IMR-90 (cell line): ENCODE results near the gene SMIM26. TPM values are rescaled to one million over a fixed set of nuclear protein-coding genes. Genes with fewer than 3 reads are reported as not detected.

Experiments used
- ATAC-seq: fragments of 200-7000 bp; cut with Tn5 transposase; 2 replicates; pipeline ENCODE4 v1.9.1; 2020; ENCODE audit warnings: low read depth, mild to moderate bottlenecking, moderate library complexity
- BruUV-seq: library from RNA; stranded (reverse); fragments of 400-500 nt; replicated peaks from 2 replicates; lab custom pipeline; 2021; lab: Mats Ljungman, UMichigan
- CTCF ChIA-PET: fragments of 300-600 bp; formaldehyde crosslinking; extraction: SDS; loops from one replicate; lab custom pipeline; 2021; ENCODE audit warnings: antibody characterized with exemption; lab: Yijun Ruan, JAX
- POLR2A ChIA-PET: fragments of 300-600 bp; sonication (Branson Sonifier 250); formaldehyde crosslinking; loops from one replicate; lab custom pipeline; 2022; ENCODE audit warnings: antibody characterized with exemption; ENCODE audit not compliant: unreplicated experiment; lab: Charles Lee
- DNase-seq: peaks from one replicate; pipeline ENCODE4 v3.0.0; 2013
- H2AFZ ChIP-seq: replicated peaks from 2 replicates; pipeline ENCODE3; 2013; ENCODE audit warnings: low read length, mild to moderate bottlenecking; ENCODE audit not compliant: poor library complexity
- H2AK5ac ChIP-seq: 2 replicates; pipeline ENCODE4 v1.6.1; 2013; ENCODE audit warnings: low read depth, low read length, inconsistent platforms
- H2AK9ac ChIP-seq: replicated peaks from 2 replicates; pipeline ENCODE3; 2013; ENCODE audit warnings: mild to moderate bottlenecking, low read depth, low read length, moderate library complexity; ENCODE audit not compliant: poor library complexity
- H2BK120ac ChIP-seq: 2 replicates; pipeline ENCODE4 v1.6.1; 2013; ENCODE audit warnings: low read depth, low read length, inconsistent platforms
- H2BK15ac ChIP-seq: 3 replicates; pipeline ENCODE4 v1.6.1; 2013; ENCODE audit warnings: low read depth, low read length, inconsistent platforms
- H2BK20ac ChIP-seq: 2 replicates; pipeline ENCODE4 v1.6.1; 2013; ENCODE audit warnings: low read depth, mild to moderate bottlenecking, inconsistent platforms, low read length, moderate library complexity
- H2BK5ac ChIP-seq: 2 replicates; pipeline ENCODE4 v1.6.1; 2013; ENCODE audit warnings: mild to moderate bottlenecking, low read depth, low read length, inconsistent platforms; ENCODE audit not compliant: poor library complexity, severe bottlenecking
- H3K14ac ChIP-seq: replicated peaks from 2 replicates; pipeline ENCODE4 v1.6.1; 2013; ENCODE audit warnings: low read depth, low read length, inconsistent platforms
- H3K18ac ChIP-seq: 2 replicates; pipeline ENCODE4 v1.6.1; 2013; ENCODE audit warnings: low read depth, low read length, control low read depth
- H3K23ac ChIP-seq: 2 replicates; pipeline ENCODE4 v1.6.1; 2013; ENCODE audit warnings: low read depth, low read length, inconsistent platforms
- H3K27ac ChIP-seq: 2 replicates; pipeline ENCODE4 v1.5.1; 2013; ENCODE audit warnings: mild to moderate bottlenecking, control low read depth, low read length; ENCODE audit not compliant: insufficient read depth
- H3K27me3 ChIP-seq: 2 replicates; pipeline ENCODE4 v1.6.1; 2013; ENCODE audit warnings: low read length; ENCODE audit not compliant: control insufficient read depth, insufficient read depth
- H3K36me3 ChIP-seq: 2 replicates; pipeline ENCODE4 v1.6.1; 2013; ENCODE audit warnings: low read length, mixed read lengths; ENCODE audit not compliant: control insufficient read depth, insufficient read depth
- H3K4ac ChIP-seq: 2 replicates; pipeline ENCODE4 v1.6.1; 2013; ENCODE audit warnings: low read depth, low read length, inconsistent platforms
- H3K4me1 ChIP-seq: 2 replicates; pipeline ENCODE4 v1.6.1; 2013; ENCODE audit warnings: low read length, mixed read lengths; ENCODE audit not compliant: control insufficient read depth, insufficient read depth
- H3K4me2 ChIP-seq: 2 replicates; pipeline ENCODE4 v1.6.1; 2013; ENCODE audit warnings: low read depth, mild to moderate bottlenecking, control low read depth, low read length, moderate library complexity
- H3K4me3 ChIP-seq: 2 replicates; pipeline ENCODE4 v1.5.1; 2013; ENCODE audit warnings: low read depth, mild to moderate bottlenecking, control low read depth, low read length, moderate library complexity; ENCODE audit not compliant: insufficient read depth
- H3K56ac ChIP-seq: 2 replicates; pipeline ENCODE4 v1.6.1; 2013; ENCODE audit warnings: low read length, inconsistent platforms; ENCODE audit not compliant: insufficient read depth; ENCODE audit errors: extremely low read depth
- H3K79me1 ChIP-seq, 2 experiments: 2 replicates each; pipeline ENCODE4 v1.6.1; 2013; ENCODE audit warnings: low read length in 2 of 2, inconsistent platforms in 1 of 2, low read depth in 1 of 2
- H3K9ac ChIP-seq: 2 replicates; pipeline ENCODE4 v1.6.1; 2013; ENCODE audit warnings: low read depth, low read length, control low read depth
- H3K9me1 ChIP-seq: 2 replicates; pipeline ENCODE4 v1.6.1; 2013; ENCODE audit warnings: low read length, inconsistent platforms; ENCODE audit not compliant: insufficient read depth
- H3K9me3 ChIP-seq: 2 replicates; pipeline ENCODE4 v1.6.1; 2013; ENCODE audit warnings: low read length; ENCODE audit not compliant: control insufficient read depth, insufficient read depth
- H4K20me1 ChIP-seq: 2 replicates; pipeline ENCODE4 v1.6.1; 2013; ENCODE audit warnings: low read length, inconsistent platforms; ENCODE audit not compliant: insufficient read depth
- H4K5ac ChIP-seq: 2 replicates; pipeline ENCODE4 v1.6.1; 2013; ENCODE audit warnings: mild to moderate bottlenecking, low read depth, low read length, control low read depth
- H4K8ac ChIP-seq, 2 experiments: 2 replicates each; pipeline ENCODE4 v1.6.1; 2013; ENCODE audit warnings: low read depth in 2 of 2, low read length in 2 of 2, control low read depth in 1 of 2, inconsistent platforms in 1 of 2
- H4K91ac ChIP-seq: 2 replicates; pipeline ENCODE4 v1.6.1; 2013; ENCODE audit warnings: low read depth, low read length, inconsistent platforms; ENCODE audit not compliant: insufficient read depth
- BHLHE40 ChIP-seq: fragments of 150-350 bp; IDR thresholded peaks from 2 replicates; pipeline ENCODE4 v1.6.1; 2016; ENCODE audit warnings: mild to moderate bottlenecking, low read depth, low read length
- CEBPB ChIP-seq: IDR thresholded peaks from 2 replicates; pipeline ENCODE4 v1.6.1; 2012; ENCODE audit warnings: low read depth, low read length, improper control_type of control experiment
- CHD1 ChIP-seq: IDR thresholded peaks from 2 replicates; pipeline ENCODE4 v1.6.1; 2012; ENCODE audit warnings: low read depth, low read length, improper control_type of control experiment
- FOS ChIP-seq: fragments of 150-350 bp; IDR thresholded peaks from 2 replicates; pipeline ENCODE4 v1.6.1; 2016; ENCODE audit warnings: low read depth, low read length
- MAFK ChIP-seq: IDR thresholded peaks from 2 replicates; pipeline ENCODE4 v1.6.1; 2012; ENCODE audit warnings: low read depth, low read length, improper control_type of control experiment
- MAZ ChIP-seq: IDR thresholded peaks from 2 replicates; pipeline ENCODE4 v1.6.1; 2012; ENCODE audit warnings: low read depth, mild to moderate bottlenecking, low read length, improper control_type of control experiment, moderate library complexity, borderline replicate concordance
- MXI1 ChIP-seq: IDR thresholded peaks from 2 replicates; pipeline ENCODE4 v1.6.1; 2012; ENCODE audit warnings: low read depth, mild to moderate bottlenecking, low read length, moderate library complexity, borderline replicate concordance
- NFE2L2 ChIP-seq: fragments of 150-350 bp; IDR thresholded peaks from 2 replicates; pipeline ENCODE4 v1.6.1; 2016; ENCODE audit warnings: low read depth, mild to moderate bottlenecking, low read length
- POLR2A ChIP-seq: IDR thresholded peaks from 2 replicates; pipeline ENCODE4 v1.6.1; 2012; ENCODE audit warnings: mild to moderate bottlenecking, low read depth, low read length
- RAD21 ChIP-seq: IDR thresholded peaks from 2 replicates; pipeline ENCODE4 v1.6.1; 2012; ENCODE audit warnings: low read length, improper control_type of control experiment
- RCOR1 ChIP-seq: IDR thresholded peaks from 2 replicates; pipeline ENCODE4 v1.6.1; 2012; ENCODE audit warnings: mild to moderate bottlenecking, low read length, improper control_type of control experiment; ENCODE audit not compliant: insufficient replicate concordance
- RFX5 ChIP-seq: IDR thresholded peaks from 2 replicates; pipeline ENCODE4 v1.8.0; 2012; ENCODE audit warnings: low read depth, mild to moderate bottlenecking, low read length, moderate library complexity
- SMC3 ChIP-seq: fragments of 150-350 bp; IDR thresholded peaks from 2 replicates; pipeline ENCODE4 v1.6.1; 2016; ENCODE audit warnings: low read depth, mild to moderate bottlenecking, antibody characterized with exemption, low read length, moderate library complexity
- WGBS, 2 experiments: methylation state at CpG; one replicate each; pipeline versions ENCODE4 v1.1.5 to v1.1.7; 2013; ENCODE audit warnings: missing lambda C conversion rate in 2 of 2; ENCODE audit not compliant: insufficient read length in 1 of 2; ENCODE audit errors: extremely low coverage in 2 of 2; 5-methylcytosine and 5-hydroxymethylcytosine counted together
- dilution Hi-C: fragments of 300-500 bp; cut with HindIII; formaldehyde crosslinking; loops from one replicate; pipeline ENCODE4 v1.14.3; 2018; ENCODE audit warnings: low sequenced_read_pairs; ENCODE audit not compliant: unreplicated experiment
- in situ Hi-C: fragments of 300-500 bp; cut with MboI; formaldehyde crosslinking; loops from 3 replicates; pipeline ENCODE4 v1.14.3; 2019; ENCODE audit warnings: low sequenced_read_pairs, inconsistent platforms, mixed read lengths
- intact Hi-C: fragments of 100-400 bp; cut with micrococcal nuclease; formaldehyde crosslinking; loops from 2 replicates; pipeline ENCODE4 v1.10.0; 2022
- polyA plus RNA-seq, 3 experiments: library from polyadenylated mRNA; depleted of rRNA; stranded (reverse); fragments of >200 nt; gene quantifications; 2 replicates each; pipeline ENCODE4 v1.2.3, GENCODE V29; 2012; ENCODE audit warnings: low replicate concordance in 1 of 3
- total RNA-seq: library from RNA; depleted of rRNA; stranded (reverse); fragments of >200 nt; gene quantifications from 2 replicates; pipeline ENCODE4 v1.2.3, GENCODE V29; 2012
- TF ChIP-seq, protein P1 (sequence below): fragments of 150-350 bp; IDR thresholded peaks from 2 replicates; pipeline ENCODE4 v1.6.1; 2016; ENCODE audit warnings: low read depth, mild to moderate bottlenecking, low read length, moderate library complexity, borderline replicate concordance
- TF ChIP-seq, protein P2 (sequence below): fragments of 150-350 bp; IDR thresholded peaks from 2 replicates; pipeline ENCODE4 v1.6.1; 2017; ENCODE audit warnings: mild to moderate bottlenecking, antibody characterized with exemption, low read length, low read depth
- TF ChIP-seq, protein P3 (sequence below): conservative IDR thresholded peaks from 2 replicates; pipeline ENCODE4 v1.5.1; 2012; ENCODE audit warnings: mild to moderate bottlenecking, low read depth, low read length, improper control_type of control experiment

The SMIM26 gene
- total and polyA plus RNA-seq, 2 of the 4 experiments (the other 2 are of a cell fraction): 42.8 to 45.7 TPM

DNA sequence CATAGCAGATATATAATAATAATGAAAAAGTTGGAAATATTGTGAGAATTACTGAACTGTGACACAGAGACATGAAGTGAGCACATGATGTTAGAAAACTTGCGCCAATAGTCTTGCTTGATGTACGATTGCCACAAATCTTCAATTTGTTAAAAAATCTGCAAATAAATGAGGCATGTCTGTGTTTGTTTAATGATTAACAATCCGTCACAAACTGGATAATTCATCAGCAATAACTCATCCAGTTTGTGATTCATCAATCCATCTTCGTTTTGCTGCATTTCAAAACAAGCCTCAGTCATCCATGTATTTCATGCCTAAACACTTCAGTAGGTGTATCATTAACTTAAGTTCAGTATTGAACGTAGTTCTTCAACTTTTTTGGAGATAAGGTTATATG lies 25.5 kb upstream of the SMIM26 start:
- CTCF ChIA-PET: no interaction called here
- in situ Hi-C loops: loop anchor here (25.0 kb wide), 2 partner anchors 96 to 1496 kb away; no protein-coding TSS in a partner anchor
- Histone ChIP-seq H3K14ac (no peak overlapping the region), H4K8ac (no peak overlapping the region), H2AK5ac (no peak overlapping the region), H3K4me2 (no peak overlapping the region), H4K5ac (no peak overlapping the region), H3K4ac (no peak overlapping the region), H2BK15ac (no peak overlapping the region), H4K91ac (no peak overlapping the region), H3K23ac (no peak overlapping the region), H3K4me1 (no peaks in the 10 kb centered on the region), H3K36me3 (peaks cover 32% of the 10 kb centered on the region), H4K20me1 (no peaks in the 10 kb centered on the region), H3K9me1 (no peaks in the 10 kb centered on the region; the same call in 1 of the 2 replicates), H2BK5ac (no peak overlapping the region), H3K9ac (no peak overlapping the region), H2BK20ac (no peak overlapping the region), H3K27ac (no peak overlapping the region), H3K9me3 (no peaks in the 10 kb centered on the region), H2BK120ac (no peak overlapping the region), H3K27me3 (no peaks in the 10 kb centered on the region), H3K56ac (no peak overlapping the region), H2AK9ac (no peak overlapping the region), H3K18ac (no peak overlapping the region), H2AFZ (no peak overlapping the region), H3K79me1 (no peaks in the 10 kb centered on the region), H3K4me3 (no peak overlapping the region)
- POLR2A ChIA-PET: no interaction called here
- intact Hi-C loops: no loop called here
- ATAC-seq (no peak), DNase-seq (no peak)
- BruUV-seq: no TSS peak
- no CpG with 5 or more reads among the region's 5 CpGs for WGBS, 2 experiments
- dilution Hi-C loops: no loop called here
- TF ChIP-seq MXI1 (no peak), BHLHE40 (no peak), FOS (no peak), CEBPB (no peak), MAFK (no peak), RFX5 (no peak), MAZ (no peak), RCOR1 (no peak), SMC3 (no peak), NFE2L2 (no peak), POLR2A (no peak), RAD21 (no peak), CHD1 (no peak)
- TF ChIP-seq, protein P1, sequence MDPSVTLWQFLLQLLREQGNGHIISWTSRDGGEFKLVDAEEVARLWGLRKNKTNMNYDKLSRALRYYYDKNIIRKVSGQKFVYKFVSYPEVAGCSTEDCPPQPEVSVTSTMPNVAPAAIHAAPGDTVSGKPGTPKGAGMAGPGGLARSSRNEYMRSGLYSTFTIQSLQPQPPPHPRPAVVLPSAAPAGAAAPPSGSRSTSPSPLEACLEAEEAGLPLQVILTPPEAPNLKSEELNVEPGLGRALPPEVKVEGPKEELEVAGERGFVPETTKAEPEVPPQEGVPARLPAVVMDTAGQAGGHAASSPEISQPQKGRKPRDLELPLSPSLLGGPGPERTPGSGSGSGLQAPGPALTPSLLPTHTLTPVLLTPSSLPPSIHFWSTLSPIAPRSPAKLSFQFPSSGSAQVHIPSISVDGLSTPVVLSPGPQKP: no peak
- TF ChIP-seq, protein P2, sequence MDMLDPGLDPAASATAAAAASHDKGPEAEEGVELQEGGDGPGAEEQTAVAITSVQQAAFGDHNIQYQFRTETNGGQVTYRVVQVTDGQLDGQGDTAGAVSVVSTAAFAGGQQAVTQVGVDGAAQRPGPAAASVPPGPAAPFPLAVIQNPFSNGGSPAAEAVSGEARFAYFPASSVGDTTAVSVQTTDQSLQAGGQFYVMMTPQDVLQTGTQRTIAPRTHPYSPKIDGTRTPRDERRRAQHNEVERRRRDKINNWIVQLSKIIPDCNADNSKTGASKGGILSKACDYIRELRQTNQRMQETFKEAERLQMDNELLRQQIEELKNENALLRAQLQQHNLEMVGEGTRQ: no peak
- TF ChIP-seq, protein P3, sequence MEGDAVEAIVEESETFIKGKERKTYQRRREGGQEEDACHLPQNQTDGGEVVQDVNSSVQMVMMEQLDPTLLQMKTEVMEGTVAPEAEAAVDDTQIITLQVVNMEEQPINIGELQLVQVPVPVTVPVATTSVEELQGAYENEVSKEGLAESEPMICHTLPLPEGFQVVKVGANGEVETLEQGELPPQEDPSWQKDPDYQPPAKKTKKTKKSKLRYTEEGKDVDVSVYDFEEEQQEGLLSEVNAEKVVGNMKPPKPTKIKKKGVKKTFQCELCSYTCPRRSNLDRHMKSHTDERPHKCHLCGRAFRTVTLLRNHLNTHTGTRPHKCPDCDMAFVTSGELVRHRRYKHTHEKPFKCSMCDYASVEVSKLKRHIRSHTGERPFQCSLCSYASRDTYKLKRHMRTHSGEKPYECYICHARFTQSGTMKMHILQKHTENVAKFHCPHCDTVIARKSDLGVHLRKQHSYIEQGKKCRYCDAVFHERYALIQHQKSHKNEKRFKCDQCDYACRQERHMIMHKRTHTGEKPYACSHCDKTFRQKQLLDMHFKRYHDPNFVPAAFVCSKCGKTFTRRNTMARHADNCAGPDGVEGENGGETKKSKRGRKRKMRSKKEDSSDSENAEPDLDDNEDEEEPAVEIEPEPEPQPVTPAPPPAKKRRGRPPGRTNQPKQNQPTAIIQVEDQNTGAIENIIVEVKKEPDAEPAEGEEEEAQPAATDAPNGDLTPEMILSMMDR: no peak
